Spleen (tissue), 11 donors: ENCODE measurements around the gene MX1. TPM values are rescaled to one million over a fixed set of nuclear protein-coding genes. Genes with fewer than 3 reads are reported as not detected.

ENCODE experiments used
- DNase-seq: peaks from one replicate; pipeline ENCODE4 v3.0.0-alpha.2; 2020
- H3K27ac ChIP-seq, 8 donors: fragments of 200-600 bp; sonication (generic) in 7 of 8; 1 replicate in 4 of 8; 2 replicates in 4 of 8; pipeline versions ENCODE4 v1.5.0 to v1.8.0; 2016 to 2021; ENCODE audit warnings: inconsistent platforms in 4 of 8, mild to moderate bottlenecking in 4 of 8, moderate library complexity in 1 of 8
- H3K27me3 ChIP-seq, 7 donors: fragments of 200-600 bp; sonication (generic) in 6 of 7; replicated peaks in 1 of 7; 1 replicate in 4 of 7; 2 replicates in 3 of 7; pipeline versions ENCODE4 v1.5.0 to v1.8.0; 2016 to 2021; ENCODE audit warnings: inconsistent platforms in 3 of 7, mild to moderate bottlenecking in 1 of 7
- H3K36me3 ChIP-seq, 6 donors: fragments of 200-600 bp; sonication (generic) in 5 of 6; 1 replicate in 4 of 6; 2 replicates in 2 of 6; pipeline versions ENCODE4 v1.5.0 to v1.8.0; 2016 to 2021; ENCODE audit warnings: inconsistent platforms in 2 of 6
- H3K4me1 ChIP-seq, 6 donors: fragments of 200-600 bp; sonication (generic) in 5 of 6; 1 replicate in 3 of 6; 2 replicates in 3 of 6; pipeline versions ENCODE4 v1.5.0 to v1.8.0; 2016 to 2021; ENCODE audit warnings: inconsistent platforms in 3 of 6
- H3K4me3 ChIP-seq, 8 donors: fragments of 200-600 bp; sonication (generic) in 7 of 8; 1 replicate in 4 of 8; 2 replicates in 4 of 8; pipeline versions ENCODE4 v1.5.0 to v1.8.0; 2016 to 2021; ENCODE audit warnings: inconsistent platforms in 4 of 8, mild to moderate bottlenecking in 4 of 8, moderate library complexity in 2 of 8
- H3K9me3 ChIP-seq, 8 donors: fragments of 200-600 bp; sonication (generic) in 7 of 8; 1 replicate in 4 of 8; 2 replicates in 4 of 8; pipeline versions ENCODE4 v1.5.0 to v1.8.0; 2016 to 2021; ENCODE audit warnings: inconsistent platforms in 4 of 8
- CTCF ChIP-seq, 11 experiments: fragments of 200-600 bp in 7 of 11; fragments of 450-650 bp in 4 of 11; sonication (generic) in 4 of 11; IDR thresholded peaks in 8 of 11; conservative IDR thresholded peaks in 3 of 11; 1 replicate in 7 of 11; 2 replicates in 4 of 11; pipeline versions ENCODE4 v1.4.0 to v1.8.0; 2016 to 2021; ENCODE audit warnings: antibody characterized with exemption in 11 of 11, inconsistent platforms in 4 of 11, mild to moderate bottlenecking in 1 of 11
- POLR2A ChIP-seq, 3 donors: fragments of 450-650 bp; IDR thresholded peaks; one replicate each; pipeline ENCODE4 v1.5.1; 2017; ENCODE audit warnings: antibody characterized with exemption in 3 of 3, mild to moderate bottlenecking in 1 of 3
- POLR2AphosphoS5 ChIP-seq, 3 donors: sonication (generic); formaldehyde crosslinking; IDR thresholded peaks; one replicate each; pipeline ENCODE4 v1.5.1; 2017; ENCODE audit warnings: antibody characterized with exemption in 3 of 3
- WGBS, 5 donors: extraction: QIAGEN DNeasy Blood & Tissue Kit in 3 of 5; methylation state at CpG; one replicate each; pipeline versions ENCODE4 v1.1.5 to v1.1.7; 2013 to 2018; 5-methylcytosine and 5-hydroxymethylcytosine counted together
- intact Hi-C: fragments of 100-400 bp; cut with DNase I; formaldehyde crosslinking; loops from one replicate; pipeline ENCODE4 v1.15.0; 2023; ENCODE audit warnings: low total_unique reads
- polyA plus RNA-seq, 3 donors: library from polyadenylated mRNA; stranded (reverse); fragments of 200-250 nt; gene quantifications; one replicate each; pipeline ENCODE4 v1.2.1, GENCODE V29; 2013
- total RNA-seq, 7 donors: library from RNA; depleted of rRNA in 3 of 7; stranded (reverse); fragments of >200 nt in 3 of 7; fragmentation: NEBNext Ultra II Directional in 4 of 7; extraction: Animal tissue kit (Norgen Biotek cat#: 25700) in 4 of 7; gene quantifications; one replicate each; pipeline versions ENCODE4 v1.1.0 to v1.2.1, GENCODE V29; 2016 to 2021
- donor health status: healthy with polysubstance abuse.
- donor health status: DM: no; HTN: no; CAD: no; lungs with moderate emphysema.
- donor health status: DM: no; HTN: no; CAD: no.
- donor health status: Bipolar disorder and iron deficiency.
- donor health status: healthy.
- donor health status: DM: no; HTN: no; CAD: no.
- donor health status: DM: yes; HTN: yes; CAD: no.

MX1 gene
- total and polyA plus RNA-seq, 10 donors = 32.8 to 148 (median 90.1) TPM

DNA sequence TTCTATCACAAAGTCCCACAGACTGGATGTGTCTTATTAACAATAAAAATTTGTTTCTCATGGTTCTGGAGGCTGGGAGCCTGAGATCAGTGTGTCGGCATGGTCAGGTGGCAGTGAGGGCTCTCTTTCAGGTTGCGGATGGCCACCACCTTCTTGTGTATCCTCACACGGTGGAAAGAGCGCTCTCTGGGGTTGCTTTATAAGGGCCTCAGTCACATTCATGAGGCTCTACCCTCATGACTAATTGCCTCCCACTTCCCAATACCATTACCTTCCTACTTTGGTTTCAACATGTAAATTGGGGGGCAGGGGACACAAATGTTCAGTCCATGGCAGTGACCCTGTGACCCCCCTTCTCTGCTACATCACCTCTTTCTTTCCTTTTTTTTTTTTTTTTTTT, 20.7 kb upstream of the MX1 start:
- Histone ChIP-seq H3K36me3 (peaks cover 3 to 100% (median 82%) of the 10 kb centered on the region in 6 donors), H3K4me1 (peaks cover 0 to 7% (median 0%) of the 10 kb centered on the region in 6 donors), H3K4me3 (no peak overlapping the region), H3K27me3 (no peaks in the 10 kb centered on the region), H3K9me3 (peaks cover 0 to 5% (median 0%) of the 10 kb centered on the region in 8 donors), H3K27ac (no peak overlapping the region)
- 89 to 96% (median 91%) methylated on average over 4 of the region's 4 CpGs for WGBS, 5 donors
- intact Hi-C loops = no loop called here
- no peak for TF ChIP-seq POLR2A (IDR thresholded peaks at IDR 0.05)
- TF ChIP-seq CTCF (IDR thresholded peaks at IDR 0.05 in 8 of 11, conservative IDR thresholded peaks at IDR 0.05 in 3 of 11) = no peak
- no peak for TF ChIP-seq POLR2AphosphoS5 (IDR thresholded peaks at IDR 0.05)
- DNase-seq = no peak

- Histone ChIP-seq H3K27ac (peak overlapping the region in 1 of 8 donors; percentile 31), H3K36me3 (peaks cover 3 to 98% (median 78%) of the 10 kb centered on the region in 6 donors)
- intact Hi-C loops = no loop called here
Observed at GRCh38 chr21:41406340-41406739, 19.7 kb upstream of the MX1 start.

GRCh38 chr21:41407541-41408460, 18.2 kb upstream of the MX1 start:
- peak in 1 of 3 donors; percentile 16 for TF ChIP-seq POLR2AphosphoS5 (IDR thresholded peaks at IDR 0.05)
- TF ChIP-seq POLR2A (IDR thresholded peaks at IDR 0.05) = no peak
- TF ChIP-seq CTCF (IDR thresholded peaks at IDR 0.05 in 8 of 11, conservative IDR thresholded peaks at IDR 0.05 in 3 of 11) = no peak
- no peak for DNase-seq
- H3K4me3 ChIP-seq = no peak overlapping the region
- H3K36me3 ChIP-seq = peaks cover 3 to 84% (median 64%) of the 10 kb centered on the region in 6 donors
- H3K27me3 ChIP-seq = no peaks in the 10 kb centered on the region
- intact Hi-C loops = no loop called here
- no peak overlapping the region for H3K27ac ChIP-seq
- peaks cover 0 to 22% (median 15%) of the 10 kb centered on the region in 8 donors for H3K9me3 ChIP-seq
- WGBS, 5 donors = 91 to 98% (median 95%) methylated on average over 24 of the region's 24 CpGs
- H3K4me1 ChIP-seq = peaks cover 0 to 11% (median 2%) of the 10 kb centered on the region in 6 donors

More at GRCh38 chr21:41406340-41406739, 19.7 kb upstream of the MX1 start:
- peaks cover 0 to 10% (median 0%) of the 10 kb centered on the region in 6 donors for H3K4me1 ChIP-seq
- 53 to 84% (median 67%) methylated on average over 6 of the region's 6 CpGs for WGBS, 5 donors
- no peak for DNase-seq
- no peak overlapping the region for H3K4me3 ChIP-seq
- H3K27me3 ChIP-seq = no peaks in the 10 kb centered on the region
- TF ChIP-seq POLR2A (IDR thresholded peaks at IDR 0.05) (no peak), POLR2AphosphoS5 (IDR thresholded peaks at IDR 0.05) (no peak), CTCF (IDR thresholded peaks at IDR 0.05 in 8 of 11, conservative IDR thresholded peaks at IDR 0.05 in 3 of 11) (no peak)
- H3K9me3 ChIP-seq = peaks cover 0 to 13% (median 6%) of the 10 kb centered on the region in 8 donors

- no peaks in the 10 kb centered on the region for H3K27me3 ChIP-seq
- no peak overlapping the region for H3K27ac ChIP-seq
- no peak for DNase-seq
- WGBS, 5 donors = 86 to 94% (median 90%) methylated on average over 1 of the region's 1 CpG
- H3K9me3 ChIP-seq = peaks cover 0 to 37% (median 23%) of the 10 kb centered on the region in 8 donors
- intact Hi-C loops = no loop called here
- H3K4me3 ChIP-seq = no peak overlapping the region
- peaks cover 3 to 58% (median 41%) of the 10 kb centered on the region in 6 donors for H3K36me3 ChIP-seq
- TF ChIP-seq CTCF (IDR thresholded peaks at IDR 0.05 in 8 of 11, conservative IDR thresholded peaks at IDR 0.05 in 3 of 11) = no peak
- TF ChIP-seq POLR2A (IDR thresholded peaks at IDR 0.05) = no peak
- peaks cover 0 to 11% (median 2%) of the 10 kb centered on the region in 6 donors for H3K4me1 ChIP-seq
Observed at GRCh38 chr21:41410361-41410760, 15.7 kb upstream of the MX1 start.
